ENCODE results near the gene MS4A7.

DNA sequence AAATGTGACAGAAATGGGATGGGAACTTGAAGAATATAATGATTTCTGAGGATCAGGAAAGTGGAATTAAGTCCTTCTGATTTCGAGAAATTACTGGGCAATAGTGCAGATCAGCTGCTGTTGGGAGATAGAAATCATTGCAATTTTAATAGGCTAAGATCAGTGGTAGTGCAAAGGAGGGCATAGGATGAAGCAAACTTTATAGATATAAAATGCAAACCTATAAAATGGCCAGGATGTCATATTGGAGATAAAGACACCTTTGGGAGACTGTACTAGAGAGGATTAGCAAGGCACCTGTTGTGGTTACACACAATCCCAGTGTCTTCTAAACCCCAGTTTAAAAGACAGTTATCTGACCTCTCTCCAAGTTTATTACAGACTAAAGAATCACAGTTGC is 6.5 kb upstream of the MS4A7 start:
- no peak for TF ChIP-seq POLR2AphosphoS5 (IDR thresholded peaks at IDR 0.05)
- TF ChIP-seq, protein P1, sequence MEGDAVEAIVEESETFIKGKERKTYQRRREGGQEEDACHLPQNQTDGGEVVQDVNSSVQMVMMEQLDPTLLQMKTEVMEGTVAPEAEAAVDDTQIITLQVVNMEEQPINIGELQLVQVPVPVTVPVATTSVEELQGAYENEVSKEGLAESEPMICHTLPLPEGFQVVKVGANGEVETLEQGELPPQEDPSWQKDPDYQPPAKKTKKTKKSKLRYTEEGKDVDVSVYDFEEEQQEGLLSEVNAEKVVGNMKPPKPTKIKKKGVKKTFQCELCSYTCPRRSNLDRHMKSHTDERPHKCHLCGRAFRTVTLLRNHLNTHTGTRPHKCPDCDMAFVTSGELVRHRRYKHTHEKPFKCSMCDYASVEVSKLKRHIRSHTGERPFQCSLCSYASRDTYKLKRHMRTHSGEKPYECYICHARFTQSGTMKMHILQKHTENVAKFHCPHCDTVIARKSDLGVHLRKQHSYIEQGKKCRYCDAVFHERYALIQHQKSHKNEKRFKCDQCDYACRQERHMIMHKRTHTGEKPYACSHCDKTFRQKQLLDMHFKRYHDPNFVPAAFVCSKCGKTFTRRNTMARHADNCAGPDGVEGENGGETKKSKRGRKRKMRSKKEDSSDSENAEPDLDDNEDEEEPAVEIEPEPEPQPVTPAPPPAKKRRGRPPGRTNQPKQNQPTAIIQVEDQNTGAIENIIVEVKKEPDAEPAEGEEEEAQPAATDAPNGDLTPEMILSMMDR (IDR thresholded peaks at IDR 0.05), result no peak
- TF ChIP-seq EP300 (IDR thresholded peaks at IDR 0.05), result no peak

All from gastroesophageal sphincter (tissue), 3 donors.